ENCODE measurements around the gene RAB8B. TPM values are rescaled to one million over a fixed set of nuclear protein-coding genes. Genes with fewer than 3 reads are reported as not detected.

RAB8B gene
- total and polyA plus RNA-seq, 9 of the 15 experiments (the other 6 are each of a cell fraction or from before 2014, with no cell fraction given): 7.8 to 32.1 (median 24.2) TPM

- TF ChIP-seq, protein P1, sequence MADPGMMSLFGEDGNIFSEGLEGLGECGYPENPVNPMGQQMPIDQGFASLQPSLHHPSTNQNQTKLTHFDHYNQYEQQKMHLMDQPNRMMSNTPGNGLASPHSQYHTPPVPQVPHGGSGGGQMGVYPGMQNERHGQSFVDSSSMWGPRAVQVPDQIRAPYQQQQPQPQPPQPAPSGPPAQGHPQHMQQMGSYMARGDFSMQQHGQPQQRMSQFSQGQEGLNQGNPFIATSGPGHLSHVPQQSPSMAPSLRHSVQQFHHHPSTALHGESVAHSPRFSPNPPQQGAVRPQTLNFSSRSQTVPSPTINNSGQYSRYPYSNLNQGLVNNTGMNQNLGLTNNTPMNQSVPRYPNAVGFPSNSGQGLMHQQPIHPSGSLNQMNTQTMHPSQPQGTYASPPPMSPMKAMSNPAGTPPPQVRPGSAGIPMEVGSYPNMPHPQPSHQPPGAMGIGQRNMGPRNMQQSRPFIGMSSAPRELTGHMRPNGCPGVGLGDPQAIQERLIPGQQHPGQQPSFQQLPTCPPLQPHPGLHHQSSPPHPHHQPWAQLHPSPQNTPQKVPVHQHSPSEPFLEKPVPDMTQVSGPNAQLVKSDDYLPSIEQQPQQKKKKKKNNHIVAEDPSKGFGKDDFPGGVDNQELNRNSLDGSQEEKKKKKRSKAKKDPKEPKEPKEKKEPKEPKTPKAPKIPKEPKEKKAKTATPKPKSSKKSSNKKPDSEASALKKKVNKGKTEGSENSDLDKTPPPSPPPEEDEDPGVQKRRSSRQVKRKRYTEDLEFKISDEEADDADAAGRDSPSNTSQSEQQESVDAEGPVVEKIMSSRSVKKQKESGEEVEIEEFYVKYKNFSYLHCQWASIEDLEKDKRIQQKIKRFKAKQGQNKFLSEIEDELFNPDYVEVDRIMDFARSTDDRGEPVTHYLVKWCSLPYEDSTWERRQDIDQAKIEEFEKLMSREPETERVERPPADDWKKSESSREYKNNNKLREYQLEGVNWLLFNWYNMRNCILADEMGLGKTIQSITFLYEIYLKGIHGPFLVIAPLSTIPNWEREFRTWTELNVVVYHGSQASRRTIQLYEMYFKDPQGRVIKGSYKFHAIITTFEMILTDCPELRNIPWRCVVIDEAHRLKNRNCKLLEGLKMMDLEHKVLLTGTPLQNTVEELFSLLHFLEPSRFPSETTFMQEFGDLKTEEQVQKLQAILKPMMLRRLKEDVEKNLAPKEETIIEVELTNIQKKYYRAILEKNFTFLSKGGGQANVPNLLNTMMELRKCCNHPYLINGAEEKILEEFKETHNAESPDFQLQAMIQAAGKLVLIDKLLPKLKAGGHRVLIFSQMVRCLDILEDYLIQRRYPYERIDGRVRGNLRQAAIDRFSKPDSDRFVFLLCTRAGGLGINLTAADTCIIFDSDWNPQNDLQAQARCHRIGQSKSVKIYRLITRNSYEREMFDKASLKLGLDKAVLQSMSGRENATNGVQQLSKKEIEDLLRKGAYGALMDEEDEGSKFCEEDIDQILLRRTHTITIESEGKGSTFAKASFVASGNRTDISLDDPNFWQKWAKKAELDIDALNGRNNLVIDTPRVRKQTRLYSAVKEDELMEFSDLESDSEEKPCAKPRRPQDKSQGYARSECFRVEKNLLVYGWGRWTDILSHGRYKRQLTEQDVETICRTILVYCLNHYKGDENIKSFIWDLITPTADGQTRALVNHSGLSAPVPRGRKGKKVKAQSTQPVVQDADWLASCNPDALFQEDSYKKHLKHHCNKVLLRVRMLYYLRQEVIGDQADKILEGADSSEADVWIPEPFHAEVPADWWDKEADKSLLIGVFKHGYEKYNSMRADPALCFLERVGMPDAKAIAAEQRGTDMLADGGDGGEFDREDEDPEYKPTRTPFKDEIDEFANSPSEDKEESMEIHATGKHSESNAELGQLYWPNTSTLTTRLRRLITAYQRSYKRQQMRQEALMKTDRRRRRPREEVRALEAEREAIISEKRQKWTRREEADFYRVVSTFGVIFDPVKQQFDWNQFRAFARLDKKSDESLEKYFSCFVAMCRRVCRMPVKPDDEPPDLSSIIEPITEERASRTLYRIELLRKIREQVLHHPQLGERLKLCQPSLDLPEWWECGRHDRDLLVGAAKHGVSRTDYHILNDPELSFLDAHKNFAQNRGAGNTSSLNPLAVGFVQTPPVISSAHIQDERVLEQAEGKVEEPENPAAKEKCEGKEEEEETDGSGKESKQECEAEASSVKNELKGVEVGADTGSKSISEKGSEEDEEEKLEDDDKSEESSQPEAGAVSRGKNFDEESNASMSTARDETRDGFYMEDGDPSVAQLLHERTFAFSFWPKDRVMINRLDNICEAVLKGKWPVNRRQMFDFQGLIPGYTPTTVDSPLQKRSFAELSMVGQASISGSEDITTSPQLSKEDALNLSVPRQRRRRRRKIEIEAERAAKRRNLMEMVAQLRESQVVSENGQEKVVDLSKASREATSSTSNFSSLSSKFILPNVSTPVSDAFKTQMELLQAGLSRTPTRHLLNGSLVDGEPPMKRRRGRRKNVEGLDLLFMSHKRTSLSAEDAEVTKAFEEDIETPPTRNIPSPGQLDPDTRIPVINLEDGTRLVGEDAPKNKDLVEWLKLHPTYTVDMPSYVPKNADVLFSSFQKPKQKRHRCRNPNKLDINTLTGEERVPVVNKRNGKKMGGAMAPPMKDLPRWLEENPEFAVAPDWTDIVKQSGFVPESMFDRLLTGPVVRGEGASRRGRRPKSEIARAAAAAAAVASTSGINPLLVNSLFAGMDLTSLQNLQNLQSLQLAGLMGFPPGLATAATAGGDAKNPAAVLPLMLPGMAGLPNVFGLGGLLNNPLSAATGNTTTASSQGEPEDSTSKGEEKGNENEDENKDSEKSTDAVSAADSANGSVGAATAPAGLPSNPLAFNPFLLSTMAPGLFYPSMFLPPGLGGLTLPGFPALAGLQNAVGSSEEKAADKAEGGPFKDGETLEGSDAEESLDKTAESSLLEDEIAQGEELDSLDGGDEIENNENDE (IDR thresholded peaks at IDR 0.05; ENCODE audit: low read depth, low read length): no peak
- TF ChIP-seq, protein P2, sequence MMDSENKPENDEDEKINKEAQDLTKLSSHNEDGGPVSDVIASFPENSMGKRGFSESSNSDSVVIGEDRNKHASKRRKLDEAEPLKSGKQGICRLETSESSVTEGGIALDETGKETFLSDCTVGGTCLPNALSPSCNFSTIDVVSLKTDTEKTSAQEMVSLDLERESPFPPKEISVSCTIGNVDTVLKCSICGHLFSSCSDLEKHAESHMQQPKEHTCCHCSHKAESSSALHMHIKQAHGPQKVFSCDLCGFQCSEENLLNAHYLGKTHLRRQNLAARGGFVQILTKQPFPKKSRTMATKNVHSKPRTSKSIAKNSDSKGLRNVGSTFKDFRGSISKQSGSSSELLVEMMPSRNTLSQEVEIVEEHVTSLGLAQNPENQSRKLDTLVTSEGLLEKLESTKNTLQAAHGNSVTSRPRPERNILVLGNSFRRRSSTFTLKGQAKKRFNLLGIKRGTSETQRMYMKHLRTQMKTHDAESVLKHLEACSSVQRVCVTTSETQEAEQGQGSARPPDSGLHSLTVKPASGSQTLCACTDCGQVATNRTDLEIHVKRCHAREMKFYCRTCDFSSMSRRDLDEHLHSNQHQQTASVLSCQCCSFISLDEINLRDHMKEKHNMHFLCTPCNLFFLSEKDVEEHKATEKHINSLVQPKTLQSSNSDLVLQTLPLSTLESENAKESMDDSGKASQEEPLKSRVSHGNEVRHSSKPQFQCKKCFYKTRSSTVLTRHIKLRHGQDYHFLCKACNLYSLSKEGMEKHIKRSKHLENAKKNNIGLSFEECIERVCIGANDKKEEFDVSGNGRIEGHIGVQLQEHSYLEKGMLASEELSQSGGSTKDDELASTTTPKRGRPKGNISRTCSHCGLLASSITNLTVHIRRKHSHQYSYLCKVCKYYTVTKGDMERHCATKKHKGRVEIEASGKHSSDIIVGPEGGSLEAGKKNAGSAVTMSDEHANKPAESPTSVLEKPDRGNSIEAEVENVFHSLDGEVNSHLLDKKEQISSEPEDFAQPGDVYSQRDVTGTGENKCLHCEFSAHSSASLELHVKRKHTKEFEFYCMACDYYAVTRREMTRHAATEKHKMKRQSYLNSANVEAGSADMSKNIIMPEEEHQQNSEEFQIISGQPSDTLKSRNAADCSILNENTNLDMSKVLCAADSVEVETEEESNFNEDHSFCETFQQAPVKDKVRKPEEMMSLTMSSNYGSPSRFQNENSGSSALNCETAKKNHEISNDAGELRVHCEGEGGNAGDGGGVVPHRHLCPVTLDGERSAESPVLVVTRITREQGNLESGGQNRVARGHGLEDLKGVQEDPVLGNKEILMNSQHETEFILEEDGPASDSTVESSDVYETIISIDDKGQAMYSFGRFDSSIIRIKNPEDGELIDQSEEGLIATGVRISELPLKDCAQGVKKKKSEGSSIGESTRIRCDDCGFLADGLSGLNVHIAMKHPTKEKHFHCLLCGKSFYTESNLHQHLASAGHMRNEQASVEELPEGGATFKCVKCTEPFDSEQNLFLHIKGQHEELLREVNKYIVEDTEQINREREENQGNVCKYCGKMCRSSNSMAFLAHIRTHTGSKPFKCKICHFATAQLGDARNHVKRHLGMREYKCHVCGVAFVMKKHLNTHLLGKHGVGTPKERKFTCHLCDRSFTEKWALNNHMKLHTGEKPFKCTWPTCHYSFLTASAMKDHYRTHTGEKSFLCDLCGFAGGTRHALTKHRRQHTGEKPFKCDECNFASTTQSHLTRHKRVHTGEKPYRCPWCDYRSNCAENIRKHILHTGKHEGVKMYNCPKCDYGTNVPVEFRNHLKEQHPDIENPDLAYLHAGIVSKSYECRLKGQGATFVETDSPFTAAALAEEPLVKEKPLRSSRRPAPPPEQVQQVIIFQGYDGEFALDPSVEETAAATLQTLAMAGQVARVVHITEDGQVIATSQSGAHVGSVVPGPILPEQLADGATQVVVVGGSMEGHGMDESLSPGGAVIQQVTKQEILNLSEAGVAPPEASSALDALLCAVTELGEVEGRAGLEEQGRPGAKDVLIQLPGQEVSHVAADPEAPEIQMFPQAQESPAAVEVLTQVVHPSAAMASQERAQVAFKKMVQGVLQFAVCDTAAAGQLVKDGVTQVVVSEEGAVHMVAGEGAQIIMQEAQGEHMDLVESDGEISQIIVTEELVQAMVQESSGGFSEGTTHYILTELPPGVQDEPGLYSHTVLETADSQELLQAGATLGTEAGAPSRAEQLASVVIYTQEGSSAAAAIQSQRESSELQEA (IDR thresholded peaks at IDR 0.05; ENCODE audit: low read depth): no peak
- TF ChIP-seq ZNF253 (CRISPR knock-in tag; conservative IDR thresholded peaks at IDR 0.05): no peak
Observed at GRCh38 chr15:63194880-63195568, 5.6 kb downstream of the RAB8B start (continued).
